Measurements from ENCODE around the gene RABGAP1L. TPM values are rescaled to one million over a fixed set of nuclear protein-coding genes. Genes with fewer than 3 reads are reported as not detected.

Gene RABGAP1L
- total and polyA plus RNA-seq, 2 donors from 2014 or later = 16.2 to 48.5 TPM

GRCh38 chr1:174818951-174819350, 659.6 kb downstream of the RABGAP1L start:
- H3K27ac ChIP-seq (ENCODE audit: low read depth in 2 of 2, low read length in 2 of 2) = no peak overlapping the region
- no peaks in the 10 kb centered on the region for H3K27me3 ChIP-seq (ENCODE audit: control insufficient read depth, insufficient read depth, low read length)
- H3K36me3 ChIP-seq (ENCODE audit: control insufficient read depth in 2 of 3, insufficient read depth in 3 of 3, low read length in 3 of 3) = no peaks in the 10 kb centered on the region
- no peak overlapping the region for H3K4me3 ChIP-seq (ENCODE audit: low read length in 3 of 3)
- H3K9me3 ChIP-seq (ENCODE audit: control insufficient read depth in 2 of 3, insufficient read depth in 1 of 3, low read length in 3 of 3) = no peaks in the 10 kb centered on the region
- intact Hi-C loops (cut with DNase I) = no loop called here
- no peak overlapping the region for H3K9ac ChIP-seq (ENCODE audit: low read length in 3 of 3)
- FAIRE-seq (no peak), DNase-seq (no peak)
- H3K4me1 ChIP-seq (ENCODE audit: control insufficient read depth in 2 of 3, insufficient read depth in 2 of 3, low read depth in 1 of 3, low read length in 3 of 3) = no peaks in the 10 kb centered on the region
- TF ChIP-seq CTCF (IDR thresholded peaks at IDR 0.05; ENCODE audit: borderline replicate concordance, extremely low read depth, insufficient read depth) = no peak

GRCh38 chr1:174819596-174819995, 660.3 kb downstream of the RABGAP1L start:
- no peak for FAIRE-seq
- no peak overlapping the region for H3K27ac ChIP-seq (ENCODE audit: low read depth in 2 of 2, low read length in 2 of 2)
- no peaks in the 10 kb centered on the region for H3K27me3 ChIP-seq (ENCODE audit: control insufficient read depth, insufficient read depth, low read length)
- H3K4me1 ChIP-seq (ENCODE audit: control insufficient read depth in 2 of 3, insufficient read depth in 2 of 3, low read depth in 1 of 3, low read length in 3 of 3) = no peaks in the 10 kb centered on the region
- H3K9me3 ChIP-seq (ENCODE audit: control insufficient read depth in 2 of 3, insufficient read depth in 1 of 3, low read length in 3 of 3) = no peaks in the 10 kb centered on the region
- H3K4me3 ChIP-seq (ENCODE audit: low read length in 3 of 3) = no peak overlapping the region
- no peak for DNase-seq
- intact Hi-C loops (cut with DNase I) = no loop called here
- TF ChIP-seq CTCF (IDR thresholded peaks at IDR 0.05; ENCODE audit: borderline replicate concordance, extremely low read depth, insufficient read depth) = no peak
- no peaks in the 10 kb centered on the region for H3K36me3 ChIP-seq (ENCODE audit: control insufficient read depth in 2 of 3, insufficient read depth in 3 of 3, low read length in 3 of 3)
- no peak overlapping the region for H3K9ac ChIP-seq (ENCODE audit: low read length in 3 of 3)

GRCh38 chr1:174825127-174825526, 665.8 kb downstream of the RABGAP1L start:
- Histone ChIP-seq H3K27me3 (ENCODE audit: control insufficient read depth, insufficient read depth, low read length) (no peaks in the 10 kb centered on the region), H3K4me3 (ENCODE audit: low read length in 3 of 3) (no peak overlapping the region), H3K4me1 (ENCODE audit: control insufficient read depth in 2 of 3, insufficient read depth in 2 of 3, low read depth in 1 of 3, low read length in 3 of 3) (no peaks in the 10 kb centered on the region), H3K36me3 (ENCODE audit: control insufficient read depth in 2 of 3, insufficient read depth in 3 of 3, low read length in 3 of 3) (no peaks in the 10 kb centered on the region), H3K27ac (ENCODE audit: low read depth in 2 of 2, low read length in 2 of 2) (no peak overlapping the region), H3K9me3 (ENCODE audit: control insufficient read depth in 2 of 3, insufficient read depth in 1 of 3, low read length in 3 of 3) (no peaks in the 10 kb centered on the region), H3K9ac (ENCODE audit: low read length in 3 of 3) (no peak overlapping the region)
- intact Hi-C loops (cut with DNase I) = no loop called here
- no peak for DNase-seq
- FAIRE-seq = no peak
- TF ChIP-seq CTCF (IDR thresholded peaks at IDR 0.05; ENCODE audit: borderline replicate concordance, extremely low read depth, insufficient read depth) = no peak

- FAIRE-seq (no peak), DNase-seq (no peak)
- Histone ChIP-seq H3K27me3 (ENCODE audit: control insufficient read depth, insufficient read depth, low read length) (no peaks in the 10 kb centered on the region), H3K4me1 (ENCODE audit: control insufficient read depth in 2 of 3, insufficient read depth in 2 of 3, low read depth in 1 of 3, low read length in 3 of 3) (no peaks in the 10 kb centered on the region), H3K27ac (ENCODE audit: low read depth in 2 of 2, low read length in 2 of 2) (no peak overlapping the region), H3K4me3 (ENCODE audit: low read length in 3 of 3) (no peak overlapping the region), H3K36me3 (ENCODE audit: control insufficient read depth in 2 of 3, insufficient read depth in 3 of 3, low read length in 3 of 3) (no peaks in the 10 kb centered on the region), H3K9me3 (ENCODE audit: control insufficient read depth in 2 of 3, insufficient read depth in 1 of 3, low read length in 3 of 3) (no peaks in the 10 kb centered on the region), H3K9ac (ENCODE audit: low read length in 3 of 3) (no peak overlapping the region)
- intact Hi-C loops (cut with DNase I) = no loop called here
- no peak for TF ChIP-seq CTCF (IDR thresholded peaks at IDR 0.05; ENCODE audit: borderline replicate concordance, extremely low read depth, insufficient read depth)
These were observed 666.5 kb downstream of the RABGAP1L start for GRCh38 chr1:174825806-174826205.
